RWPE1 (cell line): ENCODE results near the gene PSMC3IP.
"Not testable (repeated sequence)": the region's sequence is repeated elsewhere in the genome, so short reads cannot be mapped to it uniquely, and the experiment has no call there.

Experiments
- CTCF ChIA-PET: fragments of 350-600 bp; sonication (Branson Sonifier 250); formaldehyde crosslinking; extraction: SDS; loops from one replicate; lab custom pipeline; 2021; lab: Yijun Ruan, JAX
- POLR2A ChIA-PET: fragments of 400-600 bp; formaldehyde crosslinking; extraction: SDS; loops from one replicate; lab custom pipeline; 2020; ENCODE audit warnings: antibody characterized with exemption; ENCODE audit not compliant: low non-redundant PET; lab: Yijun Ruan, JAX
- DNase-seq: peaks from one replicate; pipeline ENCODE4 v3.0.0; 2012; ENCODE audit warnings: low spot score
- H3K27ac ChIP-seq: fragments of 450-650 bp; 2 replicates; pipeline ENCODE4 v1.5.1; 2017
- CTCF ChIP-seq: fragments of 450-650 bp; conservative IDR thresholded peaks from 2 replicates; pipeline ENCODE4 v1.5.1; 2017; ENCODE audit warnings: low read depth, mild to moderate bottlenecking

The PSMC3IP gene

GRCh38 chr17:42563543-42563942 is 14.0 kb downstream of the PSMC3IP start:
- CTCF ChIA-PET = no interaction called here
- DNase-seq = no peak
- POLR2A ChIA-PET = interaction anchor here (0.7 kb wide), 1 partner anchor 114 kb away, joined by 4 read pairs; no protein-coding TSS in a partner anchor
- H3K27ac ChIP-seq = peak overlapping the region; percentile 89
- no peak for TF ChIP-seq CTCF

GRCh38 chr17:42563143-42563509 is 14.4 kb downstream of the PSMC3IP start:
- no peak for DNase-seq
- ChIA-PET CTCF (no interaction called here), POLR2A (interaction anchor here (0.7 kb wide), 1 partner anchor 114 kb away, joined by 4 read pairs; no protein-coding TSS in a partner anchor)
- TF ChIP-seq CTCF = no peak
- H3K27ac ChIP-seq = peak overlapping the region; percentile 89

- ChIA-PET CTCF (no interaction called here), POLR2A (no interaction called here)
- peak overlapping the region; percentile 89 for H3K27ac ChIP-seq
- TF ChIP-seq CTCF = no peak
- no peak for DNase-seq
Measured at GRCh38 chr17:42562388-42563142, 15.0 kb downstream of the PSMC3IP start.

- no peak for TF ChIP-seq CTCF
- H3K27ac ChIP-seq = peak within 1 kb of the TSS; percentile 89
- POLR2A ChIA-PET = no interaction called here
- CTCF ChIA-PET = no interaction called here
- peak; percentile 98 for DNase-seq
Measured at GRCh38 chr17:42561897-42562387, 15.6 kb downstream of the PSMC3IP start, which contains the start of gene COASY. COASY (plus strand) TSS chr17:42562148; CDS start chr17:42562623, 475 bp downstream.

GRCh38 chr17:42560246-42560645 is 17.3 kb downstream of the PSMC3IP start:
- POLR2A ChIA-PET = no interaction called here
- CTCF ChIA-PET = no interaction called here
- peak overlapping the region; percentile 65 for H3K27ac ChIP-seq
- no peak for TF ChIP-seq CTCF
- no peak for DNase-seq

- ChIA-PET POLR2A (no interaction called here), CTCF (interaction anchor here (0.6 kb wide), 1 partner anchor 18 kb away, joined by 3 read pairs; the partner anchor contains the start of gene PSMC3IP)
- DNase-seq = no peak
- no peak for TF ChIP-seq CTCF
- H3K27ac ChIP-seq = peak overlapping the region; percentile 65
Measured at GRCh38 chr17:42559075-42559474, 18.5 kb downstream of the PSMC3IP start.

- CTCF ChIA-PET, H3K27ac ChIP-seq, POLR2A ChIA-PET, DNase-seq: not testable (repeated sequence)
Measured at GRCh38 chr17:42555961-42556617, 21.4 kb downstream of the PSMC3IP start.
